Measurements from ENCODE around the gene EXOG.

EXOG gene

GRCh38 chr3:38510631-38511030, 14.5 kb downstream of the EXOG start:
- no peaks in the 10 kb centered on the region for H3K4me1 ChIP-seq (ENCODE audit: control insufficient read depth, insufficient read depth, low read length, unreplicated experiment)
- H2AFZ ChIP-seq (ENCODE audit: low read length, unreplicated experiment): no peak overlapping the region
- H3K4me3 ChIP-seq (ENCODE audit: low read depth, low read length): no peak overlapping the region
- H3K36me3 ChIP-seq (ENCODE audit: insufficient read depth, low read length): peaks cover 19% of the 10 kb centered on the region
- no peaks in the 10 kb centered on the region for H3K79me2 ChIP-seq (ENCODE audit: control insufficient read depth, insufficient read depth, low read length, unreplicated experiment)
- no peak overlapping the region for H3K27ac ChIP-seq (ENCODE audit: low read depth, low read length)
- H3K27me3 ChIP-seq (ENCODE audit: insufficient read depth, low read length): no peaks in the 10 kb centered on the region

GRCh38 chr3:38511546-38511945, 15.4 kb downstream of the EXOG start:
- Histone ChIP-seq H3K27ac (ENCODE audit: low read depth, low read length) (no peak overlapping the region), H3K79me2 (ENCODE audit: control insufficient read depth, insufficient read depth, low read length, unreplicated experiment) (no peaks in the 10 kb centered on the region), H3K4me1 (ENCODE audit: control insufficient read depth, insufficient read depth, low read length, unreplicated experiment) (no peaks in the 10 kb centered on the region), H2AFZ (ENCODE audit: low read length, unreplicated experiment) (no peak overlapping the region), H3K4me3 (ENCODE audit: low read depth, low read length) (no peak overlapping the region), H3K36me3 (ENCODE audit: insufficient read depth, low read length) (peaks cover 23% of the 10 kb centered on the region), H3K27me3 (ENCODE audit: insufficient read depth, low read length) (no peaks in the 10 kb centered on the region)

- Histone ChIP-seq H3K4me1 (ENCODE audit: control insufficient read depth, insufficient read depth, low read length, unreplicated experiment) (no peaks in the 10 kb centered on the region), H3K36me3 (ENCODE audit: insufficient read depth, low read length) (peaks cover 26% of the 10 kb centered on the region), H3K79me2 (ENCODE audit: control insufficient read depth, insufficient read depth, low read length, unreplicated experiment) (no peaks in the 10 kb centered on the region), H3K4me3 (ENCODE audit: low read depth, low read length) (no peak overlapping the region), H3K27me3 (ENCODE audit: insufficient read depth, low read length) (no peaks in the 10 kb centered on the region), H3K27ac (ENCODE audit: low read depth, low read length) (no peak overlapping the region), H2AFZ (ENCODE audit: low read length, unreplicated experiment) (no peak overlapping the region)
Measured at GRCh38 chr3:38515367-38515766, 19.2 kb downstream of the EXOG start.

- Histone ChIP-seq H2AFZ (ENCODE audit: low read length, unreplicated experiment) (no peak overlapping the region), H3K27me3 (ENCODE audit: insufficient read depth, low read length) (no peaks in the 10 kb centered on the region), H3K4me3 (ENCODE audit: low read depth, low read length) (no peak overlapping the region), H3K4me1 (ENCODE audit: control insufficient read depth, insufficient read depth, low read length, unreplicated experiment) (no peaks in the 10 kb centered on the region), H3K27ac (ENCODE audit: low read depth, low read length) (no peak overlapping the region), H3K79me2 (ENCODE audit: control insufficient read depth, insufficient read depth, low read length, unreplicated experiment) (no peaks in the 10 kb centered on the region), H3K36me3 (ENCODE audit: insufficient read depth, low read length) (peaks cover 26% of the 10 kb centered on the region)
Measured at GRCh38 chr3:38516669-38517068, 20.5 kb downstream of the EXOG start.

- Histone ChIP-seq H3K79me2 (ENCODE audit: control insufficient read depth, insufficient read depth, low read length, unreplicated experiment) (no peaks in the 10 kb centered on the region), H3K4me3 (ENCODE audit: low read depth, low read length) (no peak overlapping the region), H3K27ac (ENCODE audit: low read depth, low read length) (no peak overlapping the region), H3K4me1 (ENCODE audit: control insufficient read depth, insufficient read depth, low read length, unreplicated experiment) (peaks cover 4% of the 10 kb centered on the region), H2AFZ (ENCODE audit: low read length, unreplicated experiment) (no peak overlapping the region), H3K27me3 (ENCODE audit: insufficient read depth, low read length) (no peaks in the 10 kb centered on the region), H3K36me3 (ENCODE audit: insufficient read depth, low read length) (peaks cover 27% of the 10 kb centered on the region)
Measured at GRCh38 chr3:38519000-38519399, 22.9 kb downstream of the EXOG start.

GRCh38 chr3:38519651-38520050, 23.5 kb downstream of the EXOG start:
- Histone ChIP-seq H3K27ac (ENCODE audit: low read depth, low read length) (no peak overlapping the region), H3K4me3 (ENCODE audit: low read depth, low read length) (no peak overlapping the region), H3K79me2 (ENCODE audit: control insufficient read depth, insufficient read depth, low read length, unreplicated experiment) (no peaks in the 10 kb centered on the region), H2AFZ (ENCODE audit: low read length, unreplicated experiment) (no peak overlapping the region), H3K36me3 (ENCODE audit: insufficient read depth, low read length) (peaks cover 31% of the 10 kb centered on the region), H3K4me1 (ENCODE audit: control insufficient read depth, insufficient read depth, low read length, unreplicated experiment) (peaks cover 4% of the 10 kb centered on the region), H3K27me3 (ENCODE audit: insufficient read depth, low read length) (no peaks in the 10 kb centered on the region)

- Histone ChIP-seq H3K4me1 (ENCODE audit: control insufficient read depth, insufficient read depth, low read length, unreplicated experiment) (peaks cover 4% of the 10 kb centered on the region), H3K79me2 (ENCODE audit: control insufficient read depth, insufficient read depth, low read length, unreplicated experiment) (no peaks in the 10 kb centered on the region), H3K27me3 (ENCODE audit: insufficient read depth, low read length) (no peaks in the 10 kb centered on the region), H3K4me3 (ENCODE audit: low read depth, low read length) (no peak overlapping the region), H2AFZ (ENCODE audit: low read length, unreplicated experiment) (no peak overlapping the region), H3K36me3 (ENCODE audit: insufficient read depth, low read length) (peaks cover 26% of the 10 kb centered on the region), H3K27ac (ENCODE audit: low read depth, low read length) (no peak overlapping the region)
Measured at GRCh38 chr3:38521391-38521987, 25.3 kb downstream of the EXOG start.

GRCh38 chr3:38522002-38522401, 25.9 kb downstream of the EXOG start:
- no peak overlapping the region for H3K4me3 ChIP-seq (ENCODE audit: low read depth, low read length)
- H2AFZ ChIP-seq (ENCODE audit: low read length, unreplicated experiment): no peak overlapping the region
- H3K79me2 ChIP-seq (ENCODE audit: control insufficient read depth, insufficient read depth, low read length, unreplicated experiment): no peaks in the 10 kb centered on the region
- peaks cover 21% of the 10 kb centered on the region for H3K36me3 ChIP-seq (ENCODE audit: insufficient read depth, low read length)
- no peaks in the 10 kb centered on the region for H3K27me3 ChIP-seq (ENCODE audit: insufficient read depth, low read length)
- peaks cover 4% of the 10 kb centered on the region for H3K4me1 ChIP-seq (ENCODE audit: control insufficient read depth, insufficient read depth, low read length, unreplicated experiment)
- H3K27ac ChIP-seq (ENCODE audit: low read depth, low read length): no peak overlapping the region

GRCh38 chr3:38524141-38524739, 28.1 kb downstream of the EXOG start:
- Histone ChIP-seq H3K36me3 (ENCODE audit: insufficient read depth, low read length) (peaks cover 23% of the 10 kb centered on the region), H3K27me3 (ENCODE audit: insufficient read depth, low read length) (no peaks in the 10 kb centered on the region), H3K79me2 (ENCODE audit: control insufficient read depth, insufficient read depth, low read length, unreplicated experiment) (no peaks in the 10 kb centered on the region), H3K4me3 (ENCODE audit: low read depth, low read length) (no peak overlapping the region), H3K4me1 (ENCODE audit: control insufficient read depth, insufficient read depth, low read length, unreplicated experiment) (peaks cover 4% of the 10 kb centered on the region), H3K27ac (ENCODE audit: low read depth, low read length) (no peak overlapping the region), H2AFZ (ENCODE audit: low read length, unreplicated experiment) (no peak overlapping the region)

GRCh38 chr3:38526792-38527191, 30.7 kb downstream of the EXOG start:
- peaks cover 18% of the 10 kb centered on the region for H3K36me3 ChIP-seq (ENCODE audit: insufficient read depth, low read length)
- peaks cover 4% of the 10 kb centered on the region for H3K4me1 ChIP-seq (ENCODE audit: control insufficient read depth, insufficient read depth, low read length, unreplicated experiment)
- H3K4me3 ChIP-seq (ENCODE audit: low read depth, low read length): no peak overlapping the region
- H2AFZ ChIP-seq (ENCODE audit: low read length, unreplicated experiment): no peak overlapping the region
- no peaks in the 10 kb centered on the region for H3K79me2 ChIP-seq (ENCODE audit: control insufficient read depth, insufficient read depth, low read length, unreplicated experiment)
- no peaks in the 10 kb centered on the region for H3K27me3 ChIP-seq (ENCODE audit: insufficient read depth, low read length)
- H3K27ac ChIP-seq (ENCODE audit: low read depth, low read length): no peak overlapping the region

- Histone ChIP-seq H3K4me3 (ENCODE audit: low read depth, low read length) (no peak overlapping the region), H3K4me1 (ENCODE audit: control insufficient read depth, insufficient read depth, low read length, unreplicated experiment) (peaks cover 4% of the 10 kb centered on the region), H3K27me3 (ENCODE audit: insufficient read depth, low read length) (no peaks in the 10 kb centered on the region), H3K79me2 (ENCODE audit: control insufficient read depth, insufficient read depth, low read length, unreplicated experiment) (no peaks in the 10 kb centered on the region), H2AFZ (ENCODE audit: low read length, unreplicated experiment) (no peak overlapping the region), H3K27ac (ENCODE audit: low read depth, low read length) (no peak overlapping the region), H3K36me3 (ENCODE audit: insufficient read depth, low read length) (peaks cover 18% of the 10 kb centered on the region; the same call in 1 of the 2 replicates)
Measured at GRCh38 chr3:38528457-38528856, 32.3 kb downstream of the EXOG start.

Data from ACC112 (cell line).